ENCODE measurements around the gene OR10A5. TPM values are rescaled to one million over a fixed set of nuclear protein-coding genes. Genes with fewer than 3 reads are reported as not detected.

OR10A5 gene
- total RNA-seq, 1 experiment from 2014 or later = not detected

DNA sequence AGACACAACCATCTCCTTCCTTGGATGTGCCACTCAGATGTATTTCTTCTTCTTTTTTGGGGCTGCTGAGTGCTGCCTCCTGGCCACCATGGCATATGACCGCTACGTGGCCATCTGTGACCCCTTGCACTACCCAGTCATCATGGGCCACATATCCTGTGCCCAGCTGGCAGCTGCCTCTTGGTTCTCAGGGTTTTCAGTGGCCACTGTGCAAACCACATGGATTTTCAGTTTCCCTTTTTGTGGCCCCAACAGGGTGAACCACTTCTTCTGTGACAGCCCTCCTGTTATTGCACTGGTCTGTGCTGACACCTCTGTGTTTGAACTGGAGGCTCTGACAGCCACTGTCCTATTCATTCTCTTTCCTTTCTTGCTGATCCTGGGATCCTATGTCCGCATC, 31.4 kb downstream of the OR10A5 start:
- H3K4me3 Mint-ChIP-seq = no peak overlapping the region
- Histone ChIP-seq H4K5ac (ENCODE audit: insufficient read length, low read depth, low read length) (no peak overlapping the region), H3K27me3 (ENCODE audit: insufficient read depth, low read length) (no peaks in the 10 kb centered on the region), H3K4me1 (ENCODE audit: insufficient read depth, low read length) (no peaks in the 10 kb centered on the region), H4K8ac (replicated peaks; ENCODE audit: insufficient read length, low read depth, low read length) (no peak overlapping the region), H2BK15ac (ENCODE audit: low read depth, low read length) (no peak overlapping the region), H3K56ac (ENCODE audit: insufficient read length, low read depth, low read length) (no peak overlapping the region), H3K18ac (ENCODE audit: insufficient read length, low read depth, low read length) (no peak overlapping the region), H3K9me3 (ENCODE audit: control insufficient read depth, low read depth, low read length) (no peaks in the 10 kb centered on the region), H3K23me2 (ENCODE audit: insufficient read length, low read depth, low read length, poor library complexity, severe bottlenecking) (no peaks in the 10 kb centered on the region), H2BK120ac (ENCODE audit: low read depth, low read length, poor library complexity, severe bottlenecking) (no peak overlapping the region), H4K91ac (ENCODE audit: insufficient read length, low read depth, low read length) (no peak overlapping the region), H2BK12ac (ENCODE audit: insufficient read length, low read depth, low read length) (no peak overlapping the region), H3K4me2 (ENCODE audit: insufficient read depth, insufficient read length, low read length) (no peak overlapping the region), H3K27ac (ENCODE audit: insufficient read length, low read depth, low read length) (no peak overlapping the region), H2BK20ac (ENCODE audit: low read depth, low read length, poor library complexity, severe bottlenecking) (no peak overlapping the region), H3K9ac (ENCODE audit: extremely low read depth, insufficient read length, low read length) (no peak overlapping the region), H3T11ph (ENCODE audit: low read length) (no peak overlapping the region), H4K20me1 (ENCODE audit: control insufficient read depth, insufficient read depth, insufficient read length) (no peaks in the 10 kb centered on the region), H3K4ac (ENCODE audit: low read depth, low read length) (no peak overlapping the region), H3K79me2 (ENCODE audit: insufficient read depth, low read length) (no peaks in the 10 kb centered on the region), H2AK5ac (ENCODE audit: insufficient read length, low read length) (no peak overlapping the region), H3K79me1 (ENCODE audit: insufficient read depth, low read depth, low read length, poor library complexity, severe bottlenecking) (no peaks in the 10 kb centered on the region), H3K14ac (ENCODE audit: insufficient read depth, low read length) (no peak overlapping the region), H2BK5ac (ENCODE audit: insufficient read length, low read length) (no peak overlapping the region), H2AFZ (ENCODE audit: low read length) (no peak overlapping the region), H3K23ac (ENCODE audit: insufficient read length, low read depth, low read length) (no peak overlapping the region)
- no peaks in the 10 kb centered on the region for H3K36me3 Mint-ChIP-seq (ENCODE audit: insufficient read depth in 1 of 3, low read depth in 3 of 3)
- WGBS (ENCODE audit: extremely low coverage, insufficient read length, low lambda C conversion rate) = no CpG with 5 or more reads among the region's 3 CpGs
- H3K4me1 Mint-ChIP-seq = no peaks in the 10 kb centered on the region
- H3K27ac Mint-ChIP-seq = no peak overlapping the region
- TF ChIP-seq, protein P1, sequence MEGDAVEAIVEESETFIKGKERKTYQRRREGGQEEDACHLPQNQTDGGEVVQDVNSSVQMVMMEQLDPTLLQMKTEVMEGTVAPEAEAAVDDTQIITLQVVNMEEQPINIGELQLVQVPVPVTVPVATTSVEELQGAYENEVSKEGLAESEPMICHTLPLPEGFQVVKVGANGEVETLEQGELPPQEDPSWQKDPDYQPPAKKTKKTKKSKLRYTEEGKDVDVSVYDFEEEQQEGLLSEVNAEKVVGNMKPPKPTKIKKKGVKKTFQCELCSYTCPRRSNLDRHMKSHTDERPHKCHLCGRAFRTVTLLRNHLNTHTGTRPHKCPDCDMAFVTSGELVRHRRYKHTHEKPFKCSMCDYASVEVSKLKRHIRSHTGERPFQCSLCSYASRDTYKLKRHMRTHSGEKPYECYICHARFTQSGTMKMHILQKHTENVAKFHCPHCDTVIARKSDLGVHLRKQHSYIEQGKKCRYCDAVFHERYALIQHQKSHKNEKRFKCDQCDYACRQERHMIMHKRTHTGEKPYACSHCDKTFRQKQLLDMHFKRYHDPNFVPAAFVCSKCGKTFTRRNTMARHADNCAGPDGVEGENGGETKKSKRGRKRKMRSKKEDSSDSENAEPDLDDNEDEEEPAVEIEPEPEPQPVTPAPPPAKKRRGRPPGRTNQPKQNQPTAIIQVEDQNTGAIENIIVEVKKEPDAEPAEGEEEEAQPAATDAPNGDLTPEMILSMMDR (conservative IDR thresholded peaks at IDR 0.05) = no peak
- no peak for DNase-seq
- peaks cover 2 to 7% of the 10 kb centered on the region in 2 experiments; a peak in 3 of 5 replicates for H3K9me3 Mint-ChIP-seq
- H3K27me3 Mint-ChIP-seq (ENCODE audit: low read depth) = no peaks in the 10 kb centered on the region

Data from H9 (cell line).